NB4 (cell line): ENCODE measurements around the gene KLHL10.
"Not testable (repeated sequence)": the region's sequence is repeated elsewhere in the genome, so short reads cannot be mapped to it uniquely, and the experiment has no call there.

Experiments used
- POLR2A ChIP-seq: IDR thresholded peaks from 2 replicates; pipeline ENCODE4 v1.6.1; 2011; ENCODE audit warnings: mild to moderate bottlenecking; ENCODE audit not compliant: insufficient read length; ENCODE audit errors: extremely low read depth
- TF ChIP-seq, protein P1 (sequence below): IDR thresholded peaks from one replicate; pipeline ENCODE4 v1.5.1; 2012; ENCODE audit warnings: low read depth, low read length
- TF ChIP-seq, protein P2 (sequence below): IDR thresholded peaks from 2 replicates; pipeline ENCODE4 v1.6.1; 2011; ENCODE audit warnings: low read depth, low read length

GRCh38 chr17:41839448-41839847, 1.8 kb downstream of the KLHL10 start:
- TF ChIP-seq, protein P1, sequence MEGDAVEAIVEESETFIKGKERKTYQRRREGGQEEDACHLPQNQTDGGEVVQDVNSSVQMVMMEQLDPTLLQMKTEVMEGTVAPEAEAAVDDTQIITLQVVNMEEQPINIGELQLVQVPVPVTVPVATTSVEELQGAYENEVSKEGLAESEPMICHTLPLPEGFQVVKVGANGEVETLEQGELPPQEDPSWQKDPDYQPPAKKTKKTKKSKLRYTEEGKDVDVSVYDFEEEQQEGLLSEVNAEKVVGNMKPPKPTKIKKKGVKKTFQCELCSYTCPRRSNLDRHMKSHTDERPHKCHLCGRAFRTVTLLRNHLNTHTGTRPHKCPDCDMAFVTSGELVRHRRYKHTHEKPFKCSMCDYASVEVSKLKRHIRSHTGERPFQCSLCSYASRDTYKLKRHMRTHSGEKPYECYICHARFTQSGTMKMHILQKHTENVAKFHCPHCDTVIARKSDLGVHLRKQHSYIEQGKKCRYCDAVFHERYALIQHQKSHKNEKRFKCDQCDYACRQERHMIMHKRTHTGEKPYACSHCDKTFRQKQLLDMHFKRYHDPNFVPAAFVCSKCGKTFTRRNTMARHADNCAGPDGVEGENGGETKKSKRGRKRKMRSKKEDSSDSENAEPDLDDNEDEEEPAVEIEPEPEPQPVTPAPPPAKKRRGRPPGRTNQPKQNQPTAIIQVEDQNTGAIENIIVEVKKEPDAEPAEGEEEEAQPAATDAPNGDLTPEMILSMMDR: not testable (repeated sequence)
- TF ChIP-seq, protein P2, sequence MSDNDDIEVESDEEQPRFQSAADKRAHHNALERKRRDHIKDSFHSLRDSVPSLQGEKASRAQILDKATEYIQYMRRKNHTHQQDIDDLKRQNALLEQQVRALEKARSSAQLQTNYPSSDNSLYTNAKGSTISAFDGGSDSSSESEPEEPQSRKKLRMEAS: not testable (repeated sequence)
- TF ChIP-seq POLR2A: not testable (repeated sequence)
